SW 1271 (cell line): ENCODE measurements around the gene ACBD6.
"Not testable (repeated sequence)": the region's sequence is repeated elsewhere in the genome, so short reads cannot be mapped to it uniquely, and the experiment has no call there.

Source experiments
- DNase-seq, 2 experiments: peaks; one replicate each; lab custom pipeline; 2025; lab: John Stamatoyannopoulos, UW

Gene ACBD6

DNA sequence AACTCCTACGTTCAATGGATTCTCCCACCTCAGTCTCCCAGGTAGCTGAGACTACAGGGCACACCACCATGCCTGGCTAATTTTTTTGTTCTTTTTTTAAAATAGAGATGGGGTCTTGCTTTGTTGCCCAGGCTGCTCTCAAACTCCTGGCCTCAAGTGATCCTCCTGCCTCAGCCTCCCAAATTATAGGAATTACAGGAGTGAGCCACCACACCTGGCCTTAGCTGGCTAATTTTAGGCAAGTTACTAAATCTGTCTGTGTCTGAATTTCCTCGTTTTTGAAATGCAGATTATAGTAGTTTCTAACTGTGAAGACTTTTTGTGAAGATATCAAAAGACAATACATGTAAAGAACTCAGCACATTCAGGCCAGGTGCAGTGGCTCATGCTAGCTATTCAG lies 13.7 kb downstream of the ACBD6 start:
- DNase-seq = no peak

DNA sequence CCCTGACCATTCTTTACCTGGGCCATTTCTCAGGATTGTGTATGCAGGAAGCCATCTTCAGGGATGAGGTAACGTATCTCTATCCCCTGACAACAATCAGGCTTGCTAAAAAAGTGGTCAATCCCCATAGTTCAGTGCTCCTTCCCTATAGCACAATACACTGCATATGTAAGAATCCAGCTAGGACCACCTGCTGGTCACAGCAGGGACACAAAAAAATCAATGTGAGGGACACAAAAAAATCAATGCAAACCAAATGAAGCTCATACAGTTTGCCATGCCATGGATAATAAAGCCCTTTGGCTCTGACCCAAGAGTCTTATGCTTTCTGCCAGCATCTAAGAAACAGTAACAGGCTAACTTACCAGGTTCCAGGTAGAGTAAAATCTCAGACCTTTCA lies 16.3 kb downstream of the ACBD6 start:
- DNase-seq = no peak

DNA sequence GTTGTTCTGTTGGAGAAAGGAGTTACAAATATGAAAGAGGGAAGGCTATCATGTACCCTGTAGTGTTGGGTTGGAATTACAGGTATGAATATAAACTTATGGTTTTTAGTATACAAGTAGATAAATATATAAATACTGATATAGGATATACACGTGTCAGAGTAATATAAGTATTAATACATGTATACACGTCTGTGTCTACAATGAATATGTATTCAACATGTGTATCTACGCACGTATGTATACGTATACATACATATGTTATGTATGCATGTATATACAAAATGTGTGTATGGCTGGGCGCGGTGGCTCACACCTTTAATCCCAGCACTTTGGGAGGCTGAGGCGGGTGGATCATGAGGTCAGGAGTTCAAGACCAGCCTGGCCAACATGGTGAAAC lies 17.9 kb downstream of the ACBD6 start:
- no peak for DNase-seq

DNA sequence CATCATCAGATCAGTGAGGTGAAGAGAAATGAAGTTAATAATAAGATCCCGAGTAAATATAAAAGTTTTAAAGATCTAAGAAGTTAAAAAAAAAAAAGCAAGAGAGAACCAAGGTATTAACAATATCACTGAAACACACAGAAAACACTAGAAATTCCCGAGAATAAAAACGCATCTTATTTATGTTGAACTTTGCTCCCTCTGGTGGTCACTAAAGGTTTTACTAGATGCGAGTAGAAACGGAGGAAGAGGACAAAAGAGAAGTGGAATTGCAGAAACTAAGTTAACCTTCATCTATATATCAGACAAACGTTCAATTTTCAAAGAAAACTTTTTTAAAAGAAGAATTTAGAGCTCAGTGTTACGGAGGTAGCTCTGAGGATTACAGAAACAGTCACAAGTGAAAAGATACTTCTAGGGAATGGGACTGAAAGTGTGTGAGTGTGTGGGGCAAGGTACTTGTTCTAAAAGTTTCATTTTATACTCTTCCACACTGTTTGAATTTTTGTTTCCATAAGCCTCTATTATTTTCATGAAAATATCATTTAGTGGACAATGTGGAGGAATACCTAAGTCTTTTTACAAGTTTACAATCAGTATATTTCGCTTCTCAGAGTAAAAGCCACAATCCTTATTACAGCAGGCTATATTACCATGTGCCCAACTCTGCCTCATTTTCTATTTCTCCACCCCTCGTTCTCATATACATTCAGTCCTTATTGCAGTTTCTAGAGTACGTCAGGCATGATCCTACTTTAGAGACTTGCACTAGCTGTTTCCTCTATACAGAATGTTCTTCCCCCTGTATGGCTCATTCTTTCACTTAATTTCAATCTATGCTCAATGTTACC lies 19.7 kb downstream of the ACBD6 start:
- DNase-seq = peak; percentile 4 to 28

DNA sequence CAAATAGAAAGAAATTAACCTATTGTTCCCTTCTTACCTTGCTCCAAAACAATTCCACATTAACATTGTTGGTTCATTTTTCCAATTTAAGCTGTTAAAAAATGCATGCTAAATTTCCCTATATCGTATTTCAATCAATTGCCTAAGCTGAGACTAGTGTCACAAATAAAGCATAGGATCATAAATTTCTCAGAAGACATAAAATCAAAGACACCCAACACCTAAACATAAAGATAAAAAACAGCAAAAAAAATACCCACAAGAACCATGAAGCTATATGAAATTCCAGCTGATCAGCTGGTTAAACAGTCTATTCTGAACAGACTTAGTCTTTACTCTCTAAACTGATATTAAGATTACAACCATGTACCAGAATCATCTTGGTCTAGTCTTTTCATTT lies 32.3 kb downstream of the ACBD6 start:
- DNase-seq = no peak

DNA sequence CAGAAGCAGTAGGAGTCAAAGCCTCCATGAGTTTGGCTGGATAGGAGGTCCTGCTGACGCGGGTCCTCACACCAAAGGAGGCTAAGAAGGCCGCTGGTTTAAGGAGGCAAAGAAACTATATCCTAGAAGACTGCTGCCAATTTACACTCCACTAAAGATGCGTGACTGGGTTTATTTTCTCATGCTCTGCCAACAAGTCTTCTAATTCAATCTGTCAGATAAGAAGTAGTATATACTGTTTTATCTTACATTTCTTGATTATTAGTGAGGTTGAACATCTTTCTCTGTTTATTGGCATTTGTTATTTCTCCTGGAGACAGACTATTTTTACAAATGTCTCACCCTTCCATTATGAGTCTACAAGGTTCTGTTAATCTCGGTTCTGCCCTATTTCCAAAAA lies 34.1 kb downstream of the ACBD6 start:
- no peak for DNase-seq

DNA sequence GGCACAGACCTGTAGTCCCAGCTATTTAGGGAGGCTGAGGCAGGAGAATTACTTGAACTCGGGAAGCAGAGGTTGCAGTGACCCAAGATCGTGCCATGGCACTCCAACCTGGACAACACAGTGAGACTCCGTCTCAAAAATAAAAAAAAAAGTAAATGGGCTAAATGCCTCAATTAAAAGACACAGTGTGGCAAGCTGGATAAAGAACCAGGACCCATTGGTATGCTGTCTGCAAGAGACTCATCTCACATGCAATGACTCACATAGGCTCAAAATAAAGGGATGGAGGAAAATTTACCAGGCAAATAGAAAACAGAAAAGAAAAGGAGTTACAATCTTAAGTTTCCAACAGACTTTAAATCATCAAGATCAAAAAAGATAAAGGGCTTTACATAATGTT lies 40.3 kb downstream of the ACBD6 start:
- DNase-seq = no peak

DNA sequence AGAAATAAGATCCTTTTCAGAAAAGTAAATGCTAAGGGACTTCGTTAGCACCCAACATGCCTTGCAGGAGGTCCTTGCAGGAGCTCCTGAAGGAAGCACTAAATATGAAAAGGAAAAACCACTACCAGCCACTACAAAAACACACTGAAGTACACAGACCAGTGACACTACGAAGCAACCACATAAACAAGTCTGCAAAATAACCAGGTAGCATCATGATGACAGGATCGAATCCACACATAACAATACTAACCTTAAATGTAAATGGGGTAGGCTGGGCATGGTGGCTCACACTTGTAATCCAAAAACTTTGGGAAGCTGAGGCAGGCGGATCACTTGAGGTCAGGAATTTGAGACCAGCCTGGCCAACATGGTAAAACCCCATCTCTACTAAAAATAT lies 40.7 kb downstream of the ACBD6 start:
- not testable (repeated sequence) for DNase-seq

DNA sequence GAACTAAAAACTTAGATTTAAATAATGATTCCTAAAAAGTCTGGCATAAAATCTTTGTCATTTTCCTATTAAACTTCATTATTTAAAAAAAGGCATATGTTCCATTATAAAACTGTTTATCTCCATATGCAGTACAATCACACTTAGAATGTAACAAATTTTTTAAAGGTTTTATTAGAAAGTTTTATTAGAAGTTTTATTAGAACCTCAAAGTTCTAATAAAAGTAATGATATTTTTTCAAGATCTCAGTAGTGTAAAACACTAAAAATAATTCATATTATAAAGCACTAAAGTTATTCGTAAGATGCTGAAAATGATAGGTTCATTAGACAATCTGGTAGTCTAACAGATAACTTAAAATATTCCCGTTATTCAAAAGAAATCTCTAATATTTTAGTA lies 43.6 kb downstream of the ACBD6 start:
- no peak for DNase-seq

DNA sequence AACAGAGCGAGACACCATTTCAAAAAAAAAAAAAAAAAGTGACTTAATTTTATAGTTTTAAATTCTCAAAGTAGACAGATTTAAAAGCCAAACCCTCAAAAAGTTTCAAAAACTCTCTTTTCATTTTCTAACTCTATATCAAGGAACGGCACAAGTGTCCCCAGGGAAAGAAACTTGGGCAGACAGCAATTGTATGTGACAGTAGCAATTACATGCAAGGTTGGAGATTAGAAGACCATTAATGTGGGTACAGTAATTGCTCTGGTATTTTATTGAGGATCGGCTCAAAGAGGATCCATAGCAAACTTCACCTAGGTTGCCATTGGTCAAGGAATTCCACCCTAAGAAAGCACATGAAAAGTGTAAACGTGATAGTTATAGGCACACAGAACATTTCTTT lies 46.2 kb downstream of the ACBD6 start:
- DNase-seq = no peak

DNA sequence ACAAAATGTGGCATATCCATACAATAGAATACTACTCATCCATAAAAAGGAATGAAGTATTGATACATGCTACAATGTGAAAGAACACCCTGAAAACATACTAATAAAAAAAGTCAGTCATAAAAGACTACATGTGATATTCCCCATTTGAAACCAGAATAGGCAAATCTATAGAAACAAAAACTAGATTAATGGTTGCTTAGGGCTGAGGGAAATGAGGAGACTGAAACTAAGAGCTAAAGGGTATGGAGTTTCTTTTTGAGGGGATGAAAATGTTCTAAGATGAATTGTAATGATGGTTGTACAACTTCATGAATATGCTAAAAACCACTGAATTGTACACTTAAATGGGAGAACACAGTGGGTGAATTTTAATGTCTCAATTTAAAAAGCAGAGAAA lies 50.9 kb downstream of the ACBD6 start:
- DNase-seq = no peak

DNA sequence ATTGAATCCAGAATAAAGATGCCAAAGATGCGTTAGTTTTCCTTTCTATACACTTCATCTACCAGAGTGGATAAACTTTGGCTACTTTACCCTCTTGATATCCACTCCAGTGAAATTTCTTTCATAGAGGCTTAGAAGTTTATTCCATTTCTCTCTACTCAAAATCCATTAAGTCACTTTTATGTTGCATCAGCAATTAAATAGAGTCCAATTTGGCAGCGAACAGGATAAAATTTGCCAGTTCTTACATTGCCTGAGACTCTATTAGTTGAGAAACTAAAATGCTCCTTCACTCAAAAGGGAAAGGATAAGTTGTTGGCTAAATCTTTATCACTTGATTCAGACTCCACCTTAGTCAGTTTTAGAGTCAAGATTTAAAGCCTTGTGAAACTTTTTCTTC lies 57.9 kb downstream of the ACBD6 start:
- no peak for DNase-seq

DNA sequence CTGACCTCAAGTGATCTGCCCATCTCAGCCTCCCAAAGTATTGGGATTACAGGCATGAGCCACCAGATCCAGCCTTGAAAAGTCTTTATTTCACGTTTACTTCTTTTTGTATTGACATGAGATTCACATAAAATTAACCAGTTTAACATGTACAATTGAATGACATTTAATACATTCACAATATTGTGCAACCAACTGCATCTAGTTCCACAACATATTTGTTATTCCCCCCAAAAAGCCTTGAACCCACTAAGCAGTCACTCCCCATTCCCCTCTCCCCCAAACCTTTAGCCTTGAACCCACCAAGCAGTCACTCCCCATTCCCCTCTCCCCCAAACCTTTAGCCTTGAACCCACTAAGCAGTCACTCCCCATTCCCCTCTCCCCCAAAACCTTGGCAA lies 62.0 kb downstream of the ACBD6 start:
- no peak for DNase-seq

DNA sequence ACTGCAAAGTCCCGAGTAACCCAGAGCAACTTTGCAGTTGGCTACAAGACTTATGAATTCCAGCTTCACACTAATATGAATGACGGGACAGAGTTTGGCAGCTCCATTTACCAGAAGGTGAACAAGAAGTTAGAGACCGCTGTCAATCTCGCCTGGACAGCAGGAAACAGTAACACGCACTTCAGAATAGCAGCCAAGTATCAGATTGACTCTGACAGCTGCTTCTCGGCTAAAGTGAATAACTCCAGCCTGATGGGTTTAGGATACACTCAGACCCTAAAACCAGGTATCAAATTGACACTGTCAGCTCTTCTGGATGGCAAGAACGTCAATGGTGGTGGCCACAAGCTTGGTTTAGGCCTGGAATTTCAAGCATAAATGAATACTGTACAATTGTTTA lies 66.8 kb downstream of the ACBD6 start:
- DNase-seq = no peak

DNA sequence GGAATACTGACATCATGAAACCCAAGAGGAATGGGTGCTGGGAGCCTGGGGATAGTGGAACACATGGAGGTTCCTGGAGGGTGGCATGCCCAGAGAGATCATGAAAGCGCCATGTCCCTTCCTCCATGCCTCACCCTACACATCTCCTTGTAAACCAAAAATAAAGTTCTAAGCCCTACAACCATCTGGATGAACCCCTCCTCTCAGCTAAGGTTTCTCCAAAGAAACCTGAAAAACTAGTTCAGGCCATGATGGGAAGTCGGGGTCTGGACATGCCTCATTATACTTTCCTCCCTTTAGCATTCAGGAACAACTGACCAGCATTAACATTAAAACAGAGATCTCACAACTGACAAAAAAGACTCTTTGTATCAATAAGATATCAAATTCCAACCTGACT lies 68.5 kb downstream of the ACBD6 start:
- no peak for DNase-seq

DNA sequence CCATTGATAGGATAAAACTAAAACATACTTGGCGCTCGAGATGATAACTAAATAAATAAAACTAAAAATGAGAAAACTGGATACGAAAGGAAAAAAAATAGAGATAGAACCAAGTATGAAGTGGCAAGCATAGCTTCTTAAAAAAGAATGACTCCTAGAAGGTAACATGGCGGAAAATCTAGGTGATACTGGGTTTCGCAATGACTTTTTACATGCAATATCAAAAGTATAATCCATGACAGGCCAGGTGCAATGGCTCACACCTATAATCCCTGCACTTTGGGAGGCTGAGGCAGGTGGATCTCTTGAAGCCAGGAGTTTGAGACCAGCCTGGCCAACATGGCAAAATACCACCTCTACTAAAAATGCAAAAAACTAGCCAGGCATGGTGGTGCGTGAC lies 70.7 kb downstream of the ACBD6 start:
- DNase-seq = no peak

DNA sequence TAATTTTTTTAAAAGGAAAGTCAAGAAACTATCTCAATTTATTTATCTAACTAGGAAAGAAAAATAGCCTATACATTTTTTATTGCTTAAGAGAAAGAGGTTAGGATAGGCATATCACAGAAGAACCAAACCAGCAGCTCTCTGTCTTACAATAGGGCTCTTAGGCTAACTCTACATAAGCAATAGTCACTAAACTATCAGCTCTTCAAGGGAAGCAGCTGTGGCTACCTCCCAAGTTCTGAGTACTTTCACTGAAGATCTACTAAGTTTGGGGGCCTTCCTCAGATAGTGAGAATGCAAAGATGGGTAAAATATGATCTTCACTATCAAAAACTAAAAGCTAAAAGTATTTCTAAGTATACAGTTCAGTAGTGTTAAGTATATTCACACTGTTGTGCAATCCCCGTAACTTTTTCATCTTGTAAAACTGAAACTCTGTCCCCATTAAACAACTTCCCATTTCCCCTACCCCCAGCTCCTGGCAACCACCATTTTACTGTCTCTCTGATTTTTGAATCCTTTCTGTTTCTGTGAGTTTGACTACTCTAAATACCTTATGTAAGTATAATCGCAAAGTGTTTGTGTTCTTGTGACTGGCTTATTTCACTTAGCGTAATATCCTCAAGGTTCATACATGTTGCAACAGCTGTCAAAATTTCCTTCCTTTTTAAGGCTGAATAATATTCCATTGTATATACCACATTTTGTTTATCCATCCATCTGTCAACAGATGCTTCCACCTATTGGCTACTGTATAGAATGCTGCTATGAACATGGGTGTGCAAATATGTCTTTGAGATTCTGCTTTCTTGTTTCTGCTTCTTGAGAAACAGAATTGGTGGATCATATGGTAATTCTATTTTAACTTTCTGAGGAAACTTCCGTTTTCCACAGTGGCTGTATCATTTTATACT lies 73.3 kb downstream of the ACBD6 start:
- no peak for DNase-seq

DNA sequence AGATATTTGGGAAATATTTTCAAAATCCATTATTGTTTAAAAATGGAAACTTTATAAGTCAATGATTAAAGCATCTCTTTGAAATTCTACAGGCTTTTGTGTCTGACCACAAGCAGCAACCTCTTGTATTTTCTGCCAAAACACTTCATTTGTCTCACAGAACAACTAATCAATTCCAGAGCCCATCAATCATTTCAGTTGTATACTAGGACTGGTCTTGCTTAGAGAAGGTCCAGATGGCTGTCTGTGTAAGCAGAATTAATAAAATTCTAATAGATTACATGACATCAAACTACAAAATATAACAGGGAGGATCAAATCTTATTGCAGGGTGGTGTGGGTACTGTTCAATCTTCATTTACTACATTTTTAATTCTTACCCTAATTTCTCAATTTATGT lies 76.4 kb downstream of the ACBD6 start:
- DNase-seq = no peak

DNA sequence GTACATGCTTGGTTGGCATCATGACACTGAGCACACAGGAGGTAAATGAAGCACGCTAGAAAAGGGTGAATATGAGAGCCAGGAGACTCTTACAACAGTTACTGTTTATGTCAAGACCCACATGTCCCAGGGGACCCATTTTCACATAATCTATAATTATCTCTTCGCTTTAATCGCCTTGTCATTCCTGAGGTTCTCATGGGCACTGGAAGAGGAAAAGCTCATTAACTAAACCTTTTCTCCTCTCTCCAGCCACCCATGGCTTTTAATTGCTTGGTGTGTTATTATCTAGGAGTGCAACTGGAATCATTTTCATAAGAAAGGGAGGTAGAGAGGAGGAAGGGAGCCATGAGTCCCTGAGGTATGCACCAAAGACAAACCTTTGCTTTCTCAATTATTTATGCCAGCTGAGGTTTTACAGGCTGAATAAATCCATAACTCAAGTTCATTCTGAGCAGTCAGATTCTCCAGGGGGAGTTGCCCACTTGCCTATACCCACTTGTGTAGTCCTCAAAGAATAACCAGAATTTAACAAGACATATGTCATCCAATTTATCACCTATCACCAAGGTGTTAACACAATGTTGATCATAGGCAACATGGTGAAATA lies 77.4 kb downstream of the ACBD6 start:
- no peak for DNase-seq

DNA sequence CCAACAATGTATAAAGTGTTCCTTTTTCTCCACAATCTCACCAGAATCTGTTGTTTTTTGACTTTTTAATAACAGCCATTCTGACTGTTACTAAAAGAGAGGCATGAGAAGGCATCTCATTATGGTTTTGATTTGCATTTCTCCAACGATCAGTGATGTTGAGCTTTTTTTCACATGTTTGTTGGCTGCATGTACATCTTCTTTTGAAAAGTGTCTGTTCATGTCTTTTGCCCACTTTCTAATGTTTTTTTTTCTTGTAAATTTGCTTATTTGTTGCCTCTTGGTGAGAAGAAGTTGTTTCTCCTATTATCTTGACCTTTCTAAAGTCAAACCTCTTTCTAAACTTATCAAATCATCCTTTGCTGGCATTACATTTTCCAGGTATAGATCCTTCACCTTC lies 80.8 kb downstream of the ACBD6 start:
- no peak for DNase-seq

DNA sequence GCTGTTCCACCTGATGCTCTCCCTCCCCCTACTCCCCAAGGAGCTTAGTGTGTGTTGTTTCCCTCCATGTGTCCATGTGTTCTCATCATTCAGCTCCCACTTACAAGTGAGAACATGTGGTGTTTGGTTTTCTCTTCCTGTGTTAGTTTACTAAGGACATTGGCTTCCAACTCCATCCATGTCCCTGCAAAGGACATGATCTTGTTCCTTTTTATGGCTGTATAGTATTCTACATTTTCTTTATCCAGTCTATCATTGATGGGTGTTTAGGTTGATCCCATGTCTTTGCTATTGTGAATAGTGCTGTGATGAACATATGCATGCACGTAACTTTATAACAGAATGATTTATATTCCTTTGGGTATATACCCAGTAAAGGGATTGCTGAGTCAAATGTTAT lies 81.2 kb downstream of the ACBD6 start:
- DNase-seq = not testable (repeated sequence)

DNA sequence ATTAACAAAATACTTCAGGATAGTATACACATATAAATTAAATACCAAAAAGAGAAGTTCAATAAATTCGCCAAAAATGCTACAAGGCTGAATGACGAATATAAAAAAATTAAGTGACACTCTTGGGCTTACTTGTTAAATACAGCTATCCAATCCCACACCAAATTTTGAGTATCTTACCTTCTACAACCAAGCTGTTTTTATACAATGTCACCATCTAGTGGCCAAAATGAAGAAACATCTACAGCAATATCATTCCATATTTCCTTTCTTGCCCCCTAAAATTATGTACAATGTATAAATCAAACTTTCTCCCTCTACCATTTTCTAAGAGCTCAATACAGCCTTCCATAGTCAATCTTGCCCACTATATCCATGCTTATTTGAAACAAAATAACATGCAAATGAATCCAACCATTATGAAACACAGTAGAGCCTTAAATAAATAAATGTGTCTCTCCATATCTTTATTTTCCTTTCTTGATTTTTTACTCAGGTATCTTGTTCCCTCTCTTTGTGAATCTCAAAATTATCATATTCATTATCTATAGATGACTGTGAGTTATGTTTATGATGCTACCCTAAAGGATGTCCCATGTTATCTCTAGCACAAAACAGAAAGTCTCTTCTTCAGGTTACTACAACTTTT lies 86.3 kb downstream of the ACBD6 start:
- peak in 1 of 2 experiments; percentile 36 for DNase-seq
